ENCODE measurements around the gene NTM.
"Not testable (repeated sequence)": the region's sequence is repeated elsewhere in the genome, so short reads cannot be mapped to it uniquely, and the experiment has no call there.

NTM gene

GRCh38 chr11:132056689-132057088 lies 686.3 kb downstream of the NTM start:
- Histone ChIP-seq H3K27me3 (ENCODE audit: control insufficient read depth in 1 of 2, insufficient read depth in 2 of 2, low read length in 2 of 2) (peaks cover 0 to 9% of the 10 kb centered on the region in 2 donors), H3K9me3 (ENCODE audit: control insufficient read depth in 2 of 2, low read length in 2 of 2) (peaks cover 0 to 3% of the 10 kb centered on the region in 2 donors), H3K27ac (ENCODE audit: low read length) (no peak overlapping the region), H3K4me1 (ENCODE audit: control insufficient read depth, insufficient read depth, low read length) (no peaks in the 10 kb centered on the region), H3K36me3 (ENCODE audit: control insufficient read depth in 2 of 2, insufficient read depth in 2 of 2, low read length in 2 of 2) (no peaks in the 10 kb centered on the region), H3K4me3 (ENCODE audit: low read length in 2 of 2) (no peak overlapping the region), H3K9ac (ENCODE audit: low read length in 2 of 2) (no peak overlapping the region)

GRCh38 chr11:132057266-132057665 lies 686.9 kb downstream of the NTM start:
- no peak overlapping the region for H3K4me3 ChIP-seq (ENCODE audit: low read length in 2 of 2)
- H3K9me3 ChIP-seq (ENCODE audit: control insufficient read depth in 2 of 2, low read length in 2 of 2), result peaks cover 0 to 3% of the 10 kb centered on the region in 2 donors
- no peak overlapping the region for H3K27ac ChIP-seq (ENCODE audit: low read length)
- no peaks in the 10 kb centered on the region for H3K4me1 ChIP-seq (ENCODE audit: control insufficient read depth, insufficient read depth, low read length)
- peaks cover 0 to 9% of the 10 kb centered on the region in 2 donors for H3K27me3 ChIP-seq (ENCODE audit: control insufficient read depth in 1 of 2, insufficient read depth in 2 of 2, low read length in 2 of 2)
- H3K9ac ChIP-seq (ENCODE audit: low read length in 2 of 2), result no peak overlapping the region
- no peaks in the 10 kb centered on the region for H3K36me3 ChIP-seq (ENCODE audit: control insufficient read depth in 2 of 2, insufficient read depth in 2 of 2, low read length in 2 of 2)

DNA sequence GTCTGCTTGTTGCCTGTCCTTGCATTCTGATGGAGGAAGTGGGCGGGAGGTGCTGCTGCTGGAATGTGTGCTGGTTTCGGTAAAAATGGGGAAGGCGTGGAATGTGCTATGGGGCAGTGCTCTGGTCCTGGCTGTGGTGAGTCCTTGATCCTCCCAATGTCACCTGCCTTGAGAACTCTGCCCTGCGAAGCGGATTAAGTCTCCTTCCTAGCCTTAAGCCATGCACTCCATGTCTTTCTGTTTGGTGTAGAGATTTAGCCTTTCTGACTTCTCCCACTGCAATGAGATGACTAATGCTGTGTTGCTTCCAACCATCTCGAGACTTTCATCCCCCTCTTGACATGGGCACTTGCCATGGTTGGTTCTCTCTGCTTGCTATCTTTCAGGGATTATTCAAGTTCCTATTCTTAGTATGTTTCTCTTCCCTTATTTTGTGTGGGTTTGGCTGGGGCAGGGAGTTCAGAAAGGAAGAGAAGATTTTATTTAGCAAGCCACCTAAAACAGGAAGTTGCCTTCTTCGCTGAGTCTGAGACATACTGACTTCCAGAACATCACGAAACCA lies 687.9 kb downstream of the NTM start:
- H3K27me3 ChIP-seq (ENCODE audit: control insufficient read depth in 1 of 2, insufficient read depth in 2 of 2, low read length in 2 of 2), result peaks cover 0 to 5% of the 10 kb centered on the region in 2 donors
- no peak overlapping the region for H3K4me3 ChIP-seq (ENCODE audit: low read length in 2 of 2)
- peaks cover 0 to 3% of the 10 kb centered on the region in 2 donors for H3K9me3 ChIP-seq (ENCODE audit: control insufficient read depth in 2 of 2, low read length in 2 of 2)
- H3K9ac ChIP-seq (ENCODE audit: low read length in 2 of 2), result no peak overlapping the region
- no peak overlapping the region for H3K27ac ChIP-seq (ENCODE audit: low read length)
- H3K36me3 ChIP-seq (ENCODE audit: control insufficient read depth in 2 of 2, insufficient read depth in 2 of 2, low read length in 2 of 2), result no peaks in the 10 kb centered on the region
- H3K4me1 ChIP-seq (ENCODE audit: control insufficient read depth, insufficient read depth, low read length), result no peaks in the 10 kb centered on the region

DNA sequence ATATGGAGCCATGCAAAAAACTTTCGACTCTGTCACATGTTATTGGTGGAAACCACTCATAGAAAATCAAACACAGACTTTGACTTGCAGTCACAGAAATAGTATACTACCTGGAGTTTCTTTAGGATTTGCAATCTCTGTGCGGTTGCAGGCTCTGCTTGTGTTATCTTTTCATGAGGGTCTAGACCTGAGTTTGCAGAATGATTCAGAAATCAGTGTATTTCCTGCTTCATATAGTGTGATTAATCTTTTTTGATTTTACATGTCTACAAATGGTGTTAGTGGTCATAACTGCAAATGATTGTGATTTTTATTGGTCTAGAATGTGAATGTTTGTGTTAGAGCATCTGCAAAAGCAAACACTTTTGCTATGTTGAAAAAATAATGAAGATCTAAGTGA lies 690.2 kb downstream of the NTM start:
- no peak overlapping the region for H3K4me3 ChIP-seq (ENCODE audit: low read length in 2 of 2)
- H3K27me3 ChIP-seq (ENCODE audit: control insufficient read depth in 1 of 2, insufficient read depth in 2 of 2, low read length in 2 of 2), result no peaks in the 10 kb centered on the region
- H3K4me1 ChIP-seq (ENCODE audit: control insufficient read depth, insufficient read depth, low read length), result no peaks in the 10 kb centered on the region
- no peaks in the 10 kb centered on the region for H3K36me3 ChIP-seq (ENCODE audit: control insufficient read depth in 2 of 2, insufficient read depth in 2 of 2, low read length in 2 of 2)
- peaks cover 0 to 3% of the 10 kb centered on the region in 2 donors for H3K9me3 ChIP-seq (ENCODE audit: control insufficient read depth in 2 of 2, low read length in 2 of 2)
- no peak overlapping the region for H3K9ac ChIP-seq (ENCODE audit: low read length in 2 of 2)
- no peak overlapping the region for H3K27ac ChIP-seq (ENCODE audit: low read length)

GRCh38 chr11:132062031-132062430 lies 691.6 kb downstream of the NTM start:
- H3K36me3 ChIP-seq (ENCODE audit: control insufficient read depth in 2 of 2, insufficient read depth in 2 of 2, low read length in 2 of 2), result no peaks in the 10 kb centered on the region
- peaks cover 0 to 3% of the 10 kb centered on the region in 2 donors for H3K9me3 ChIP-seq (ENCODE audit: control insufficient read depth in 2 of 2, low read length in 2 of 2)
- H3K4me1 ChIP-seq (ENCODE audit: control insufficient read depth, insufficient read depth, low read length), result no peaks in the 10 kb centered on the region
- no peak overlapping the region for H3K4me3 ChIP-seq (ENCODE audit: low read length in 2 of 2)
- no peaks in the 10 kb centered on the region for H3K27me3 ChIP-seq (ENCODE audit: control insufficient read depth in 1 of 2, insufficient read depth in 2 of 2, low read length in 2 of 2)
- no peak overlapping the region for H3K27ac ChIP-seq (ENCODE audit: low read length)
- no peak overlapping the region for H3K9ac ChIP-seq (ENCODE audit: low read length in 2 of 2)

DNA sequence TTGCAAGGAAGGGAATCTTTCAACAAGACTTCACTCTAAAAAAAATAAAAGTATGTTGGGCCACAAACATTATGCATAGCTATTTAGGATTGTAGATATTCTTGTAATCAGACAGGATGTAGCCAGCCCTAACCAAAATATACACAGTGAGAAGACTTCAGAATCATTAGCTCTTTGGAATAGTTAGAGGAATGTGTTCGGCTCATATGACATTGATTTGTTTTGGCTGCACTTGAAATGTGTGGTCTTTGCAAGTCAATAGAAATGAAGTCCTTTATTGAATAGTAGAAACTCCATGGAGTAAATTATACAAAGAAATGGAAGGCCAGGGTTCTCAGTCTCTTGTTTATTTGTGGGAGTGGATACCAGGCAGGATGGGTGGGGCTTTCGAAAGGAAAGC lies 692.1 kb downstream of the NTM start:
- Histone ChIP-seq H3K27ac (ENCODE audit: low read length) (no peak overlapping the region), H3K4me1 (ENCODE audit: control insufficient read depth, insufficient read depth, low read length) (no peaks in the 10 kb centered on the region), H3K36me3 (ENCODE audit: control insufficient read depth in 2 of 2, insufficient read depth in 2 of 2, low read length in 2 of 2) (no peaks in the 10 kb centered on the region), H3K9me3 (ENCODE audit: control insufficient read depth in 2 of 2, low read length in 2 of 2) (peaks cover 0 to 3% of the 10 kb centered on the region in 2 donors), H3K9ac (ENCODE audit: low read length in 2 of 2) (no peak overlapping the region), H3K4me3 (ENCODE audit: low read length in 2 of 2) (no peak overlapping the region), H3K27me3 (ENCODE audit: control insufficient read depth in 1 of 2, insufficient read depth in 2 of 2, low read length in 2 of 2) (no peaks in the 10 kb centered on the region)

GRCh38 chr11:132064987-132065620 lies 694.7 kb downstream of the NTM start:
- Histone ChIP-seq H3K4me3 (ENCODE audit: low read length in 2 of 2) (no peak overlapping the region), H3K27ac (ENCODE audit: low read length) (no peak overlapping the region), H3K36me3 (ENCODE audit: control insufficient read depth in 2 of 2, insufficient read depth in 2 of 2, low read length in 2 of 2) (no peaks in the 10 kb centered on the region), H3K27me3 (ENCODE audit: control insufficient read depth in 1 of 2, insufficient read depth in 2 of 2, low read length in 2 of 2) (no peaks in the 10 kb centered on the region), H3K9ac (ENCODE audit: low read length in 2 of 2) (no peak overlapping the region), H3K9me3 (ENCODE audit: control insufficient read depth in 2 of 2, low read length in 2 of 2) (no peaks in the 10 kb centered on the region), H3K4me1 (ENCODE audit: control insufficient read depth, insufficient read depth, low read length) (no peaks in the 10 kb centered on the region)

DNA sequence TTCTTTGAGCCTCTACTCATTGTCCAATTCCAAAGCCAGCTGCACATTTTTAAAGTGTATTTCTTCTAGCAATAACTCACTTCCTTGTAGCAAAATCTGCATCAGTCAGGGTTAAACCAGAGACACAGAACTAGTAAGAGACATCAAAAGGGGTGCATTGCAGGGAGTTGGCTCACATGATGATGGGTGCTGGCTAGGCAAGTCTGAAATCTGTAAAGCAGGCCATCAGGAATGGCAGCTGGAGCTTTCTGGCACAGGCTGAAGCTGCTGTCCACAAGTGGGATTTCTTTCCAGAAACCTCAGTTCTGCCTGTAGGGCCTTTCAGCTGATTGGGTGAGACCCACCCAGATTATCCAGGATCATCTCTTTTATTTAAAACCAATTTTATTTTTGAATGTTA lies 698.1 kb downstream of the NTM start:
- H3K27me3 ChIP-seq (ENCODE audit: control insufficient read depth in 1 of 2, insufficient read depth in 2 of 2, low read length in 2 of 2), result no peaks in the 10 kb centered on the region
- H3K9ac ChIP-seq (ENCODE audit: low read length in 2 of 2), result no peak overlapping the region
- no peaks in the 10 kb centered on the region for H3K36me3 ChIP-seq (ENCODE audit: control insufficient read depth in 2 of 2, insufficient read depth in 2 of 2, low read length in 2 of 2)
- H3K4me1 ChIP-seq (ENCODE audit: control insufficient read depth, insufficient read depth, low read length), result no peaks in the 10 kb centered on the region
- H3K9me3 ChIP-seq (ENCODE audit: control insufficient read depth in 2 of 2, low read length in 2 of 2), result no peaks in the 10 kb centered on the region
- H3K27ac ChIP-seq (ENCODE audit: low read length), result no peak overlapping the region
- H3K4me3 ChIP-seq (ENCODE audit: low read length in 2 of 2), result no peak overlapping the region

DNA sequence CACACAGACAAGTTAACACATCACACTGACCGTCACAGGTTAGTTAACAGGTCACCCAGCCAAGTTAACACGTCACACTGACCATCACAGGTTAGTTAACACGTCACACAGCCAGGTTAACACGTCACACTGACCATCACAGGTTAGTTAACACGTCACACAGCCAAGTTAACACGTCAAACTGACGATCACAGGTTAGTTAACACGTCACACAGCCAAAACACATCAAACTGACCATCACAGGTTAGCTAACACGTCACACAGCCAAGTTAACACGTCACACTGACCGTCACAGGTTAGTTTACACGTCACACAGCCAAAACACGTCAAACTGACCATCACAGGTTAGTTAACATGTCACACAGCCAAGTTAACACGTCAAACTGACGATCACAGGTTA lies 699.2 kb downstream of the NTM start:
- not testable (repeated sequence) for H3K4me3 ChIP-seq (ENCODE audit: low read length in 2 of 2); H3K27me3 ChIP-seq (ENCODE audit: control insufficient read depth in 1 of 2, insufficient read depth in 2 of 2, low read length in 2 of 2); H3K27ac ChIP-seq (ENCODE audit: low read length); H3K36me3 ChIP-seq (ENCODE audit: control insufficient read depth in 2 of 2, insufficient read depth in 2 of 2, low read length in 2 of 2); H3K9me3 ChIP-seq (ENCODE audit: control insufficient read depth in 2 of 2, low read length in 2 of 2); H3K4me1 ChIP-seq (ENCODE audit: control insufficient read depth, insufficient read depth, low read length); H3K9ac ChIP-seq (ENCODE audit: low read length in 2 of 2)

- not testable (repeated sequence) for H3K36me3 ChIP-seq (ENCODE audit: control insufficient read depth in 2 of 2, insufficient read depth in 2 of 2, low read length in 2 of 2)
Measured at GRCh38 chr11:132070907-132071306, 700.5 kb downstream of the NTM start.

DNA sequence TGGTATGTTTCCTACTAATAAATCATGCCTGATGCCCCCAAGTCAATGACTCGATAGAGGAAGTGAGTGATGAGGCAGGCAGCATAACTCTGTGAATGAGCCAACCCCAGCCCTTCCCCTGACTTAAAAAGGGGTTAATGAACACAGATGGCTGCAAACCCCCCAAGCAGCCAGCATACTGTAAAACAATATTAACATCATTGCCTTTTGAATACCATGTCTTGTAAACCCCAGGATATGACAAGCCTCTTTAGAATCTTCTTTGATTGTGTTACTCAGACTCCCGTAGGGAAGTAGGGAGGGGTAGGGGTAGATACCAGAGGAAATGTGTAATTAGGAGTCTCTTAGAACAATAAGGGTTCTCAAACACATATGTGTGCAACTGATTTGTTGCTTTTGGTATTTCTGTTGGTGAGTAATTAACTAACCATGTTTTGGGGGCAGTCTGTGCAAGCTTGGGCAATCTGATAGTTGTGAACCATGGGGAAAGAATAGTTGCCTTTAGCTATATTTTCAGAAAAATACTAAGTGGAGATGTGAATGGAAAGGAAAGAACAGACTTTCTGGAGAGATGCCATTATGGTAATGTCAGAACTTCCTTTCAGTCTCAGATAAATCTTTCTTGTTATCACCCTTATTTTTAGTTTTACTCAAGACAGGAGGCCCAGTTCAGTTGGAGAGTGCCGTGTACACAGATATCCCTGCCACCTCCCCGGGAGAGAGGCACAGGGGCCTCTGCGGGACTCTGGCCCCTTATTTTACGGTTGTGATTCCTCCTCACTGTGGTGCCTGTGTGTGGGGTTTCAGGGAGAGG lies 701.8 kb downstream of the NTM start:
- Histone ChIP-seq H3K36me3 (ENCODE audit: control insufficient read depth in 2 of 2, insufficient read depth in 2 of 2, low read length in 2 of 2) (no peaks in the 10 kb centered on the region), H3K27me3 (ENCODE audit: control insufficient read depth in 1 of 2, insufficient read depth in 2 of 2, low read length in 2 of 2) (no peaks in the 10 kb centered on the region), H3K4me1 (ENCODE audit: control insufficient read depth, insufficient read depth, low read length) (no peaks in the 10 kb centered on the region), H3K27ac (ENCODE audit: low read length) (no peak overlapping the region), H3K9me3 (ENCODE audit: control insufficient read depth in 2 of 2, low read length in 2 of 2) (no peaks in the 10 kb centered on the region), H3K9ac (ENCODE audit: low read length in 2 of 2) (no peak overlapping the region), H3K4me3 (ENCODE audit: low read length in 2 of 2) (no peak overlapping the region)

More at GRCh38 chr11:132070907-132071306, 700.5 kb downstream of the NTM start:
- not testable (repeated sequence) for H3K27me3 ChIP-seq (ENCODE audit: control insufficient read depth in 1 of 2, insufficient read depth in 2 of 2, low read length in 2 of 2); H3K27ac ChIP-seq (ENCODE audit: low read length); H3K4me1 ChIP-seq (ENCODE audit: control insufficient read depth, insufficient read depth, low read length); H3K9ac ChIP-seq (ENCODE audit: low read length in 2 of 2); H3K4me3 ChIP-seq (ENCODE audit: low read length in 2 of 2); H3K9me3 ChIP-seq (ENCODE audit: control insufficient read depth in 2 of 2, low read length in 2 of 2)
